Esophagus (tissue), 2 donors: ENCODE results near the gene OR51B4. TPM values are rescaled to one million over a fixed set of nuclear protein-coding genes. Genes with fewer than 3 reads are reported as not detected.
"Not testable (repeated sequence)": the region's sequence is repeated elsewhere in the genome, so short reads cannot be mapped to it uniquely, and the experiment has no call there.

ENCODE experiments used
- H3K27ac ChIP-seq, 2 donors: one replicate each; pipeline ENCODE4 v1.5.1; 2013; ENCODE audit warnings: low read depth in 2 of 2, mild to moderate bottlenecking in 2 of 2, inconsistent platforms in 1 of 2, low read length in 1 of 2, moderate library complexity in 1 of 2
- H3K27me3 ChIP-seq, 2 donors: one replicate each; pipeline ENCODE4 v1.6.1; 2013; ENCODE audit warnings: low read length in 2 of 2, control low read depth in 1 of 2, mild to moderate bottlenecking in 1 of 2; ENCODE audit not compliant: insufficient read depth in 2 of 2, control insufficient read depth in 1 of 2
- H3K36me3 ChIP-seq, 2 donors: one replicate each; pipeline ENCODE4 v1.6.1; 2013; ENCODE audit warnings: low read length in 1 of 2; ENCODE audit not compliant: control insufficient read depth in 2 of 2, insufficient read depth in 2 of 2
- H3K4me1 ChIP-seq, 2 donors: one replicate each; pipeline ENCODE4 v1.6.1; 2013; ENCODE audit warnings: low read length in 1 of 2; ENCODE audit not compliant: control insufficient read depth in 2 of 2, insufficient read depth in 2 of 2
- H3K4me3 ChIP-seq, 2 donors: one replicate each; pipeline ENCODE4 v1.5.1; 2013; ENCODE audit warnings: low read length in 2 of 2, mild to moderate bottlenecking in 2 of 2, low read depth in 1 of 2, moderate library complexity in 1 of 2
- H3K9me3 ChIP-seq, 2 donors: one replicate each; pipeline ENCODE4 v1.6.1; 2013; ENCODE audit warnings: mild to moderate bottlenecking in 2 of 2, low read depth in 1 of 2, low read length in 1 of 2, moderate library complexity in 1 of 2; ENCODE audit not compliant: control insufficient read depth in 2 of 2, insufficient read depth in 1 of 2
- WGBS, 2 donors: extraction: QIAGEN DNeasy Blood & Tissue Kit; methylation state at CpG; one replicate each; pipeline ENCODE4 v1.1.7; 2013; 5-methylcytosine and 5-hydroxymethylcytosine counted together
- polyA plus RNA-seq, 2 donors: library from polyadenylated mRNA; stranded (reverse); fragments of 200-250 nt; gene quantifications; one replicate each; pipeline ENCODE4 v1.2.3, GENCODE V29; 2013
- donor health status: healthy with polysubstance abuse.
- donor health status: Bipolar disorder and iron deficiency.

OR51B4 gene
- polyA plus RNA-seq, 2 donors: not detected

- Histone ChIP-seq H3K4me3 (no peak overlapping the region), H3K4me1 (no peaks in the 10 kb centered on the region), H3K9me3 (peaks cover 0 to 2% of the 10 kb centered on the region in 2 donors), H3K27ac (no peak overlapping the region), H3K27me3 (no peaks in the 10 kb centered on the region), H3K36me3 (no peaks in the 10 kb centered on the region)
- WGBS, 2 donors: 42% methylated on average over 2 of the region's 2 CpGs
Measured at GRCh38 chr11:5265832-5266231, 35.9 kb downstream of the OR51B4 start.

DNA sequence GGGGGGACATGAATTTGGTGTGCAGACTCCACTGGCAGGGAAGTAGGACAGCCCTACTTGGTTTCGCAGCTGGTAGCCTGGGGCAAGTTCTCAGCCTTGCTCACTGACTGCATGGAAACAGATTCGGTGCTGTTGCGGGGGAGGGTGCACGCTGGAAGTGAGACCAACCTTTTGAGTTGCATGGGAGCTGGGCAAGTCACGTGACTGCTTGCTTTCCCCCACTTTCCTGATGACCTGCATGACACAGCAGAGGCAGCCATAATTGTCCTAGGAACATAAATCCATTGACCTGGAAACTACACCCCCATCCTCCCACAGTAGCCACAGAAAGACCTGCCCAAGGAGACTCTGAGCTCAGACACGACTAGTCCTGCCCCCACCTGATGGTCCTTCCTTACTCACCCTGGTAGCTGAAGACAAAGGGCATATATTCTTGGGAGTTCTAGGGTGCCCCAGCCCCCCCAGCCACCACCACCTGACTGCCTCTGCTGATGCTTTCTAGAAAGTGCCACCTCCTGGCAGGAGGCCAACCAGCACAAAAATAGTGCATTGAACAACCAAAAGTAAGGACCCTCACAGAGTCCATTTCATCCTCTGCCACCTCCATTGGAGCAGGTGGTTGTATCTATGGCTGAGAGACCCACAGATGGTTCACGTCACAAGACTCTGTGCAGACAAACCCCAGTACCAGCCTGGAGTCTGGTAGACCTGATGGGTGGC is 43.0 kb downstream of the OR51B4 start:
- Histone ChIP-seq H3K4me3 (no peak overlapping the region), H3K36me3 (no peaks in the 10 kb centered on the region), H3K4me1 (no peaks in the 10 kb centered on the region), H3K27me3 (no peaks in the 10 kb centered on the region), H3K27ac (no peak overlapping the region), H3K9me3 (peaks cover 2 to 3% of the 10 kb centered on the region in 2 donors)
- 75 to 77% methylated on average over 7 of the region's 7 CpGs for WGBS, 2 donors

DNA sequence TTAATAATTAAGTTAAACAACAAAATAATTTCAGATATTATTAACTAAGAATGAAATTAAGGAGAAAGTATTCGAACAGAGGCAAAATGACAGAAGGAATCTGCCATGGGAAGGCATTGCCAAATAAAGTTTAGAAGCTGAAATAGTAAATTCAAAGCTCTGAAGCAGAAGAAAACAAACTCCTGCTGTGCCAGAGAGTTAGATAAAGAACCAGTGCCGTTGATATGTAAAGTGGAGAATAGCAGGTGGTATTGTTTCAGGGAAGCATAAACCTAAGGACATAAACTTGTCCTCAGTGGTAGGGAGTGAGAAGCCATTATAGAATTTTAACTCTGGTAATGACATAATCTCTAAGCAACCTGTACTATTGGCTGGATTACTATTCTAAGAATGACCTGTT is 44.5 kb downstream of the OR51B4 start:
- H3K4me1 ChIP-seq: no peaks in the 10 kb centered on the region
- H3K36me3 ChIP-seq: no peaks in the 10 kb centered on the region
- peaks cover 2 to 3% of the 10 kb centered on the region in 2 donors for H3K9me3 ChIP-seq
- H3K27ac ChIP-seq: no peak overlapping the region
- no peak overlapping the region for H3K4me3 ChIP-seq
- 22 to 26% methylated on average over 2 of the region's 2 CpGs for WGBS, 2 donors
- no peaks in the 10 kb centered on the region for H3K27me3 ChIP-seq

DNA sequence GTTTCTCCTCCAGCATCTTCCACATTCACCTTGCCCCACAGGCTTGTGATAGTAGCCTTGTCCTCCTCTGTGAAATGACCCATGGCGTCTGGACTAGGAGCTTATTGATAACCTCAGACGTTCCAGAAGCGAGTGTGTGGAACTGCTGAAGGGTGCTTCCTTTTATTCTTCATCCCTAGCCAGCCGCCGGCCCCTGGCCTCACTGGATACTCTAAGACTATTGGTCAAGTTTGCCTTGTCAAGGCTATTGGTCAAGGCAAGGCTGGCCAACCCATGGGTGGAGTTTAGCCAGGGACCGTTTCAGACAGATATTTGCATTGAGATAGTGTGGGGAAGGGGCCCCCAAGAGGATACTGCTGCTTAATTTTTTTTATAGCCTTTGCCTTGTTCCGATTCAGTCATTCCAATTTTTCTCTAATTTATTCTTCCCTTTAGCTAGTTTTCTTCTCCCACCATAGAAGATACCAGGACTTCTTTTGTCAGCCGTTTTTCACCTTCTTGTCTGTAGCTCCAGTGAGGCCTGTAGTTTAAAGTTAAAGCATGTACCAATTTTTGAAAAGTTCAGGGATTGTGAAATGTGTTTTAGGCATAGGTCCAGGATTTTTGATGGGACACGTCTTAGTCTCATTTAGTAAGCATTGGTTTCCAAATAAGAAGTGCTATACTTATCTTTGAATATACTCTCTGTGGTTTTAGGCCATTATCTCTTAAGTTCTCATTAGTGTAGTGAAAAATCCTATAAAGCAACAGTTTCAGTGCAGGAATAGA is 46.9 kb downstream of the OR51B4 start, which contains the start of gene HBG2:
TSS of gene HBG2 (minus strand) at position 136 of the 768 bp plus-strand sequence. CDS start at position 83, 53 bp downstream.
- H3K9me3 ChIP-seq, H3K27ac ChIP-seq, H3K36me3 ChIP-seq, H3K4me3 ChIP-seq, H3K4me1 ChIP-seq, H3K27me3 ChIP-seq: not testable (repeated sequence)
- 66 to 74% methylated on average over 4 of the region's 9 CpGs for WGBS, 2 donors

DNA sequence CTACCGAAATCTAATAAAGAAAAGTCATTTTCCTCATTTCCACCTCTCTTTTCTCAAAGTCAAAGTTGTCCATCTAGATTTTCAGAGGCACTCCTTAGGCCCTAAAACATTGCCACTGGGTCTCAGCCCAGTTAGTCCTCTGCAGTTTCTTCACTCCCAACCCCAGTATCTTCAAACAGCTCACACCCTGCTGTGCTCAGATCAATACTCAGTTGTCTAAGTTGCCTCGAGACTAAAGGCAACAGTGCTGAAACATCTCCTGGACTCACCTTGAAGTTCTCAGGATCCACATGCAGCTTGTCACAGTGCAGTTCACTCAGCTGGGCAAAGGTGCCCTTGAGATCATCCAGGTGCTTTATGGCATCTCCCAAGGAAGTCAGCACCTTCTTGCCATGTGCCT is 47.7 kb downstream of the OR51B4 start:
- not testable (repeated sequence) for H3K9me3 ChIP-seq, H3K27me3 ChIP-seq, H3K27ac ChIP-seq, H3K4me1 ChIP-seq, H3K4me3 ChIP-seq, H3K36me3 ChIP-seq
- 62 to 75% methylated on average over 2 of the region's 2 CpGs for WGBS, 2 donors

DNA sequence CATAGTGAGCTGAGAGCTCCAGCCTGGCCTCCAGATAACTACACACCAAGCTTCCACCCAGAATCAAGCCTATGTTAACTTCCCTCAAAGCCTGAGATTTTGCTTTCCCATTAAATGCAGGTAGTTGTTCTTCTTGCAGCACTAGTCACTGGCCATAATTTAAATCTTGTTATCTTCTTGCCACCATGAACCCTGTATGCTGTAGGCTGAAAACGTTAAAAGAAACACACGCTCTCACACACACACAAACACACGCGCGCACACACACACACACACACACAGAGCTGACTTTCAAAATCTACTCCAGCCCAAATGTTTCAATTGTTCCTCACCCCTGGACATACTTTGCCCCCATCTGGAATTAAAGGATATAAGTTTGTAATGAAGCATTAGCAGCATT is 48.3 kb downstream of the OR51B4 start:
- H3K4me1 ChIP-seq, H3K27me3 ChIP-seq, H3K9me3 ChIP-seq, H3K36me3 ChIP-seq, H3K4me3 ChIP-seq, H3K27ac ChIP-seq: not testable (repeated sequence)
- 75 to 90% methylated on average over 5 of the region's 5 CpGs for WGBS, 2 donors

- 46 to 50% methylated on average over 1 of the region's 1 CpG for WGBS, 2 donors
- H3K27me3 ChIP-seq: no peaks in the 10 kb centered on the region
- H3K4me1 ChIP-seq: no peaks in the 10 kb centered on the region
- H3K9me3 ChIP-seq: no peaks in the 10 kb centered on the region
- H3K27ac ChIP-seq: no peak overlapping the region
- H3K36me3 ChIP-seq: no peaks in the 10 kb centered on the region
- H3K4me3 ChIP-seq: no peak overlapping the region
Measured at GRCh38 chr11:5252919-5253265, 48.9 kb downstream of the OR51B4 start.

- Histone ChIP-seq H3K4me1 (no peaks in the 10 kb centered on the region), H3K27me3 (no peaks in the 10 kb centered on the region), H3K27ac (no peak overlapping the region), H3K4me3 (no peak overlapping the region), H3K36me3 (no peaks in the 10 kb centered on the region), H3K9me3 (no peaks in the 10 kb centered on the region)
- WGBS, 2 donors: 68 to 75% methylated on average over 9 of the region's 9 CpGs
Measured at GRCh38 chr11:5252192-5252918, 49.4 kb downstream of the OR51B4 start.

DNA sequence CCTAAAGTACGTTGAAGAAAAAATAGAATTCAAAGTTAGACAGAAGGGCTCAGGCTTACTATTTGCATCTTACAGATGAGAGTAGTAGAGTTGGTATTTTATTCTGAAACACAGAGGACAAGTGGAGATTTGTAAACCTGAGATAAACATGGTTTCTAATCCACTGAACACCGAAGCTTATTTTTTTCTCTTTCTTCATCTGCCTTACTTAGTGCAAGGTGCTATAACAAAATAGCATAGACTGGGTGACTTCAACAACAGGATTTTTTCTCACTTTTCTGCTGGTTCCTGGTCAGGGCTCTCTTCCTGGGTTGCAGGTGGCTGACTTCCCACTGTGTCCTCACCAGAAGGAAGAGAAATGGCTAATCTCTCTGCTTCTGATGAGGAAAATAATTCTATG is 50.0 kb downstream of the OR51B4 start:
- no peaks in the 10 kb centered on the region for H3K4me1 ChIP-seq
- H3K36me3 ChIP-seq: no peaks in the 10 kb centered on the region
- no peaks in the 10 kb centered on the region for H3K27me3 ChIP-seq
- H3K9me3 ChIP-seq: no peaks in the 10 kb centered on the region
- no peak overlapping the region for H3K4me3 ChIP-seq
- WGBS, 2 donors: 25 to 58% methylated on average over 2 of the region's 2 CpGs
- no peak overlapping the region for H3K27ac ChIP-seq
